ENCODE results near the gene ST6GALNAC4. TPM values are rescaled to one million over a fixed set of nuclear protein-coding genes. Genes with fewer than 3 reads are reported as not detected.

Gene ST6GALNAC4
- total and polyA plus RNA-seq, 4 donors: 24.6 to 96.2 (median 55.0) TPM

- no peak overlapping the region for H3K9ac ChIP-seq (ENCODE audit: insufficient read depth in 1 of 2, low read length in 2 of 2)
- H3K36me3 ChIP-seq (ENCODE audit: control insufficient read depth in 4 of 4, insufficient read depth in 4 of 4, low read length in 4 of 4): peaks cover 0 to 29% (median 11%) of the 10 kb centered on the region in 4 donors
- 62 to 64% methylated on average over 18 of the region's 18 CpGs for WGBS, 2 donors
- H3K4me3 ChIP-seq: no peak overlapping the region
- peak; percentile 83 to 90 (median 88) for DNase-seq
- TF ChIP-seq CTCF (IDR thresholded peaks at IDR 0.05; ENCODE audit: control extremely low read depth, extremely low read depth): peak; percentile 97
- peaks cover 0 to 14% (median 5%) of the 10 kb centered on the region in 5 donors for H3K4me1 ChIP-seq (ENCODE audit: control insufficient read depth in 5 of 5, insufficient read depth in 5 of 5, low read length in 5 of 5)
- H3K27me3 ChIP-seq (ENCODE audit: control insufficient read depth in 3 of 3, insufficient read depth in 3 of 3, low read length in 2 of 3): no peaks in the 10 kb centered on the region
- H3K9me3 ChIP-seq (ENCODE audit: control insufficient read depth in 4 of 4, insufficient read depth in 3 of 4, low read length in 3 of 4): no peaks in the 10 kb centered on the region
- peak; percentile 80 for ATAC-seq (ENCODE audit: insufficient read depth, low FRiP score)
- peak overlapping the region; percentile 7 to 10 for H3K27ac ChIP-seq (ENCODE audit: low read depth in 1 of 2, low read length in 1 of 2)
These were observed 47.3 kb downstream of the ST6GALNAC4 start for GRCh38 chr9:127869310-127870152.

DNA sequence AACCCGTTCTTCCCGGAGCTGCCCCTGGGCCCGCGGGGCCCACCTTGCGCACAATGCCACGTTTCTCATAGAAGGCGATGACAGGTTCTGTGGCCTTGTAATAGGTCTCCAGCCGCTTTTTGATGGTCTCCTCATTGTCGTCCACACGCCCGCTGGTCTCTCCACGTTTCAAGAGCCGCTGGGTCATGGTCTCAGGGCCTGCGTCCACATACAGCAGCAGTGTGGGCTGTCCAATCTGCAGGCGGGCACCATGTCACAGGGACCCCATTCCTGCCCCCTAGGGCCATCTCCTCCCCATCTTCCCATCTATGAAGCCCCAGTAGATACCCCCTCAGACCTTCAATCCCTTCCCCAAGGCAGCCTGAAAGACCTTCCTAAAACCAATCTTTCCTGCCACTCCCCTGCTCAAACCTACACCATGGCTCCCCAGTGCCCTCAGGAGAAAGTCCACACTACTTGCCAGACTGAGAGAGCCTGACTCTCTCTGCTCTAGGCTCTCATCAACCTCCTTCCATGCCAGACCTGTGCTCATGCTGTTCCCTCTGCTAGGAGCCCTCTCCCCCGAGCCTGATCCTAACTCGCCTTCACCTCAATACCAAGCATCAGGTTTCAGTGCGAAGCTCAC lies 48.5 kb downstream of the ST6GALNAC4 start:
- H3K4me1 ChIP-seq (ENCODE audit: control insufficient read depth in 5 of 5, insufficient read depth in 5 of 5, low read length in 5 of 5): peaks cover 0 to 10% (median 2%) of the 10 kb centered on the region in 5 donors
- no peak for TF ChIP-seq CTCF (IDR thresholded peaks at IDR 0.05; ENCODE audit: control extremely low read depth, extremely low read depth)
- peak overlapping the region; percentile 55 to 68 for H3K27ac ChIP-seq (ENCODE audit: low read depth in 1 of 2, low read length in 1 of 2)
- 91 to 93% methylated on average over 18 of the region's 18 CpGs for WGBS, 2 donors
- DNase-seq (no peak), ATAC-seq (ENCODE audit: insufficient read depth, low FRiP score) (no peak)
- no peaks in the 10 kb centered on the region for H3K9me3 ChIP-seq (ENCODE audit: control insufficient read depth in 4 of 4, insufficient read depth in 3 of 4, low read length in 3 of 4)
- no peak overlapping the region for H3K9ac ChIP-seq (ENCODE audit: insufficient read depth in 1 of 2, low read length in 2 of 2)
- H3K4me3 ChIP-seq: no peak overlapping the region
- no peaks in the 10 kb centered on the region for H3K27me3 ChIP-seq (ENCODE audit: control insufficient read depth in 3 of 3, insufficient read depth in 3 of 3, low read length in 2 of 3)
- peaks cover 0 to 29% (median 11%) of the 10 kb centered on the region in 4 donors for H3K36me3 ChIP-seq (ENCODE audit: control insufficient read depth in 4 of 4, insufficient read depth in 4 of 4, low read length in 4 of 4)

- Histone ChIP-seq H3K9me3 (ENCODE audit: control insufficient read depth in 4 of 4, insufficient read depth in 3 of 4, low read length in 3 of 4) (no peaks in the 10 kb centered on the region), H3K4me3 (no peak overlapping the region), H3K27me3 (ENCODE audit: control insufficient read depth in 3 of 3, insufficient read depth in 3 of 3, low read length in 2 of 3) (no peaks in the 10 kb centered on the region), H3K27ac (ENCODE audit: low read depth in 1 of 2, low read length in 1 of 2) (peak overlapping the region; percentile 76 to 80), H3K9ac (ENCODE audit: insufficient read depth in 1 of 2, low read length in 2 of 2) (no peak overlapping the region), H3K4me1 (ENCODE audit: control insufficient read depth in 5 of 5, insufficient read depth in 5 of 5, low read length in 5 of 5) (peaks cover 0 to 16% (median 6%) of the 10 kb centered on the region in 5 donors), H3K36me3 (ENCODE audit: control insufficient read depth in 4 of 4, insufficient read depth in 4 of 4, low read length in 4 of 4) (peaks cover 0 to 23% (median 11%) of the 10 kb centered on the region in 4 donors)
- DNase-seq (peak in 2 of 3 donors; percentile 44 to 46), ATAC-seq (ENCODE audit: insufficient read depth, low FRiP score) (no peak)
- 69 to 85% methylated on average over 29 to 30 of the region's 30 CpGs for WGBS, 2 donors
- no peak for TF ChIP-seq CTCF (IDR thresholded peaks at IDR 0.05; ENCODE audit: control extremely low read depth, extremely low read depth)
These were observed 49.2 kb downstream of the ST6GALNAC4 start for GRCh38 chr9:127867356-127868277.

Data from lung (tissue), 12 donors.